HG03460 (cell line): ENCODE results near the gene RNF182.

Experiments
- ATAC-seq: cut with Tn5 transposase; IDR thresholded peaks from one replicate; pipeline ENCODE4 v1.9.1; 2021; ENCODE audit not compliant: unreplicated experiment

RNF182 gene

DNA sequence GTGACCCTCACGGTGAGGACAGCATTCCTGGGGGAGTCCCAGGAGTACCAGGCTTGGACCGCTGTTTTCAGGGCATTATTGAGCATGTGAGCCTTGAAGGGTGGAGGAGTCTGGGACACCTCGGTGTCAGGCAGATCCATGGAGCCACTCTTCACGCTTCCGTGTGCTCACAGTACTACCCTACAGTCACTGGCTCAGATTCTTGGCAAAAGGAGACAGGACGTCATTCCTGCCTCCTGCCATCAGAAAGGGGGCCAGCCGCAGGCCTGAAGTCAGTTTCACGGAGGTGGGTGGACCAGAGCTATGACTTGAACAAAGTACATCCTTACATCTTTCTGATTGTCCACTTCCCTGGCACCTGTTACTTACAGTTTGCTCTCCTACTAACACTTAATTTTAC, 103.9 kb downstream of the RNF182 start:
- ATAC-seq: no peak

DNA sequence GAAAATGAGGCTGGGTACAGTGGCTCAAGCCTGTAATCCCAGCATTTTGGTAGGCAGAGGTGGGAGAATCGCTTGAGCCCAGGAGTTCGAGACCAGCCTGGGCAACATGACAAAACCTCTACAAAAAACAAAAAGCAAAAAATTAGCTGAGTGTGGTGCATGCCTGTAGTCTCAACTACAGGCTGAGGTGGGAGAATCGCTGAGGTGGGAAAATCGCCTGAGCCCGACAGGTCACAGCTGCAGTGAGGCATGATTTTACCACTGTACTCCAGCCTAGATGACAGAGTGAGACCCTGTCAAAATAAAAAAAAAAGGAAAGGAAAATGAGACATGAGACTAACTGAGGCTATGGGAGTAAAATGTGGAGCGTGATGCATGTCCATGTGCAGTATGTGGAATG, 104.9 kb downstream of the RNF182 start:
- ATAC-seq: no peak
